A673 (cell line): ENCODE measurements around the gene EFCAB11. TPM values are rescaled to one million over a fixed set of nuclear protein-coding genes. Genes with fewer than 3 reads are reported as not detected.

Experiments used
- BruUV-seq: library from RNA; stranded (reverse); fragments of 400-500 nt; replicated peaks from 2 replicates; lab custom pipeline; 2021; lab: Mats Ljungman, UMichigan
- CTCF ChIA-PET: fragments of 300-600 bp; sonication (Branson Sonifier 250); formaldehyde crosslinking; loops from one replicate; lab custom pipeline; 2022; ENCODE audit warnings: antibody characterized with exemption; lab: Charles Lee
- POLR2A ChIA-PET: fragments of 300-600 bp; sonication (Branson Sonifier 250); formaldehyde crosslinking; loops from one replicate; lab custom pipeline; 2022; ENCODE audit warnings: antibody characterized with exemption; ENCODE audit not compliant: low non-redundant PET; lab: Charles Lee
- DNase-seq: peaks from one replicate; pipeline ENCODE4 v3.0.0-alpha.2; 2015; ENCODE audit warnings: low spot score
- H3K27ac ChIP-seq: fragments of 200-600 bp; sonication (generic); 2 replicates; pipeline ENCODE4 v1.5.1; 2016; ENCODE audit warnings: mixed run types, low read depth, mild to moderate bottlenecking, mixed read lengths, antibody characterized with exemption, low read length; ENCODE audit not compliant: poor library complexity, severe bottlenecking
- H3K27me3 ChIP-seq: fragments of 200-600 bp; sonication (generic); replicated peaks from 2 replicates; pipeline ENCODE4 v1.6.1; 2017; ENCODE audit warnings: mixed run types, low read depth, mild to moderate bottlenecking, mixed read lengths, antibody characterized with exemption, low read length; ENCODE audit not compliant: insufficient read depth, poor library complexity
- H3K36me3 ChIP-seq: fragments of 200-600 bp; sonication (generic); 2 replicates; pipeline ENCODE4 v1.6.1; 2016; ENCODE audit warnings: mixed run types, mild to moderate bottlenecking, mixed read lengths, antibody characterized with exemption, low read length; ENCODE audit not compliant: insufficient read depth, poor library complexity, severe bottlenecking
- H3K4me1 ChIP-seq: fragments of 200-600 bp; sonication (generic); 2 replicates; pipeline ENCODE4 v1.6.1; 2017; ENCODE audit warnings: mixed run types, mild to moderate bottlenecking, mixed read lengths, antibody characterized with exemption, low read length; ENCODE audit not compliant: insufficient read depth, poor library complexity, severe bottlenecking
- H3K4me3 ChIP-seq: fragments of 200-600 bp; sonication (generic); 2 replicates; pipeline ENCODE4 v1.5.1; 2016; ENCODE audit warnings: low read depth, mixed run types, mild to moderate bottlenecking, mixed read lengths, low read length; ENCODE audit not compliant: poor library complexity, severe bottlenecking
- H3K9me3 ChIP-seq: fragments of 200-600 bp; sonication (generic); 2 replicates; pipeline ENCODE4 v1.6.1; 2016; ENCODE audit warnings: mixed run types, low read depth, mild to moderate bottlenecking, mixed read lengths, antibody characterized with exemption, low read length; ENCODE audit not compliant: poor library complexity, severe bottlenecking
- CTCF ChIP-seq: fragments of 300-800, 200-600 bp; sonication (generic); conservative IDR thresholded peaks from 2 replicates; pipeline ENCODE4 v1.5.1; 2017; ENCODE audit warnings: low read depth, mild to moderate bottlenecking, antibody characterized with exemption, low read length, moderate library complexity, mixed read lengths
- EZH2 ChIP-seq: fragments of 200-600 bp; sonication (generic); IDR thresholded peaks from 2 replicates; pipeline ENCODE4 v1.6.1; 2017; ENCODE audit warnings: borderline replicate concordance, low read depth, mild to moderate bottlenecking, mixed read lengths, antibody characterized with exemption, low read length; ENCODE audit not compliant: poor library complexity, severe bottlenecking
- intact Hi-C: fragments of 100-400 bp; cut with micrococcal nuclease; formaldehyde crosslinking; loops from one replicate; pipeline ENCODE4 v1.10.0; 2022; ENCODE audit not compliant: unreplicated experiment
- total RNA-seq: library from RNA; stranded (reverse); gene quantifications from 2 replicates; pipeline ENCODE4 v1.2.3, GENCODE V29; 2021

The EFCAB11 gene
- total RNA-seq, 1 experiment from 2014 or later: 8.4 TPM

- CTCF ChIA-PET: no interaction called here
- no peaks in the 10 kb centered on the region for H3K27me3 ChIP-seq
- no peaks in the 10 kb centered on the region for H3K9me3 ChIP-seq
- no peak for DNase-seq
- H3K36me3 ChIP-seq: no peaks in the 10 kb centered on the region
- BruUV-seq: no TSS peak
- no peak for TF ChIP-seq EZH2
- no peak for TF ChIP-seq CTCF
- POLR2A ChIA-PET: no interaction called here
- intact Hi-C loops: no loop called here
- no peak overlapping the region for H3K4me3 ChIP-seq
- H3K27ac ChIP-seq: no peak overlapping the region
- H3K4me1 ChIP-seq: no peaks in the 10 kb centered on the region
These were observed 208.4 kb downstream of the EFCAB11 start for GRCh38 chr14:89746135-89746534.

Other genes starting within 250 kb of the EFCAB11 start
- 45.6 and 48.0 TPM in 2 replicates for gene TDP1, start 1.2 kb upstream of the EFCAB11 start, total RNA-seq
- 0.11 TPM in 1 of 2 replicates, not detected in the other for gene KCNK13, start 107.3 kb upstream of the EFCAB11 start, total RNA-seq